GM12875 (cell line): ENCODE measurements around the gene STK25.

Source experiments
- H3K4me3 ChIP-seq: one replicate; pipeline ENCODE4 v1.5.1; 2011; ENCODE audit warnings: low read depth, low read length, control low read depth
- TF ChIP-seq, protein P1 (sequence below): IDR thresholded peaks from 2 replicates; pipeline ENCODE4 v1.5.1; 2011; ENCODE audit warnings: low read depth, mild to moderate bottlenecking, control low read depth, inconsistent platforms, low read length, moderate library complexity, borderline replicate concordance; ENCODE audit not compliant: insufficient read depth

STK25 gene

GRCh38 chr2:241496003-241496707, 12.2 kb downstream of the STK25 start:
- TF ChIP-seq, protein P1, sequence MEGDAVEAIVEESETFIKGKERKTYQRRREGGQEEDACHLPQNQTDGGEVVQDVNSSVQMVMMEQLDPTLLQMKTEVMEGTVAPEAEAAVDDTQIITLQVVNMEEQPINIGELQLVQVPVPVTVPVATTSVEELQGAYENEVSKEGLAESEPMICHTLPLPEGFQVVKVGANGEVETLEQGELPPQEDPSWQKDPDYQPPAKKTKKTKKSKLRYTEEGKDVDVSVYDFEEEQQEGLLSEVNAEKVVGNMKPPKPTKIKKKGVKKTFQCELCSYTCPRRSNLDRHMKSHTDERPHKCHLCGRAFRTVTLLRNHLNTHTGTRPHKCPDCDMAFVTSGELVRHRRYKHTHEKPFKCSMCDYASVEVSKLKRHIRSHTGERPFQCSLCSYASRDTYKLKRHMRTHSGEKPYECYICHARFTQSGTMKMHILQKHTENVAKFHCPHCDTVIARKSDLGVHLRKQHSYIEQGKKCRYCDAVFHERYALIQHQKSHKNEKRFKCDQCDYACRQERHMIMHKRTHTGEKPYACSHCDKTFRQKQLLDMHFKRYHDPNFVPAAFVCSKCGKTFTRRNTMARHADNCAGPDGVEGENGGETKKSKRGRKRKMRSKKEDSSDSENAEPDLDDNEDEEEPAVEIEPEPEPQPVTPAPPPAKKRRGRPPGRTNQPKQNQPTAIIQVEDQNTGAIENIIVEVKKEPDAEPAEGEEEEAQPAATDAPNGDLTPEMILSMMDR = no peak

GRCh38 chr2:241495172-241496002, 13.0 kb downstream of the STK25 start:
- no peak overlapping the region for H3K4me3 ChIP-seq
- TF ChIP-seq, protein P1 = no peak

More at GRCh38 chr2:241496003-241496707, 12.2 kb downstream of the STK25 start:
- no peak overlapping the region for H3K4me3 ChIP-seq

GRCh38 chr2:241494311-241494908, 14.0 kb downstream of the STK25 start:
- TF ChIP-seq, protein P1 = no peak
- no peak overlapping the region for H3K4me3 ChIP-seq

- TF ChIP-seq, protein P1 = no peak
- no peak overlapping the region for H3K4me3 ChIP-seq
Observed at GRCh38 chr2:241493092-241493491, 15.3 kb downstream of the STK25 start.

GRCh38 chr2:241492174-241492565, 16.2 kb downstream of the STK25 start:
- H3K4me3 ChIP-seq = no peak overlapping the region
- TF ChIP-seq, protein P1 = no peak

GRCh38 chr2:241491549-241492173, 16.7 kb downstream of the STK25 start:
- no peak overlapping the region for H3K4me3 ChIP-seq
- TF ChIP-seq, protein P1 = no peak
